ENCODE results near the gene TOP1.
"Not testable (repeated sequence)": the region's sequence is repeated elsewhere in the genome, so short reads cannot be mapped to it uniquely, and the experiment has no call there.

The TOP1 gene

DNA sequence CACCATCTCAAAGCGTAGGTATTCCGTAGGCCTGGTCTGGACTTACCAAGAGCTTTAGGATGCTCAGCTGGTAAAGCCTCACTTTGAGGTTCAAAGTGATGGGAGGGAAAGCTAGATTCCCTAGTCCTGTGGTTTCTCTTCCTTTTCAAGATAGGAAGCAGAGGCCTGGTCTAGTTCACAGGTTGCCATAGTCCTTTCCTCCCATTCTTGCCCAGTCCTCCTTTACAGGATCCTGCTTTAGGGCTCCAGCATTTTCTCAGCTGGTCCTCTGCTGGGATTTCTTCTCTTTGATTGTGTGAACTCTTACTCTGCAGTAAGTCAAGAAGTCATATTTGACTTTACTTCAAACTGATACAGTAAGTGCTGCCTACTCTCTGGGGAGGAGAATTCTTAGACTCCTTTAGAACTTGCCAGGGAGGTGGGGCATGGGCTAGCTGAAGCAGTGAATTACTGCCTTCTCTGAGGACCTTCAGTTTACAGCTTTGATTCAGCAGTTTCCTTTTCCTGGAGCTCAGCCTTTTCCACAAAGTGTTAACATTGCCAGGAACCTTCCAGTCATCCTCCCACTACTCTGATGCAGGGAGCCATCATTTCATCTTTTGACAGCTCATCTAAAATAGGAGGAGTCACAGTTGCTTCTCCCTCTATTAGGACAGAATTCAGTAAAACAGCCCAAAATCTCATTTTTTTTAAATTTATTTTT is 65.9 kb downstream of the TOP1 start:
- no peak for DNase-seq (ENCODE audit: low read depth)

DNA sequence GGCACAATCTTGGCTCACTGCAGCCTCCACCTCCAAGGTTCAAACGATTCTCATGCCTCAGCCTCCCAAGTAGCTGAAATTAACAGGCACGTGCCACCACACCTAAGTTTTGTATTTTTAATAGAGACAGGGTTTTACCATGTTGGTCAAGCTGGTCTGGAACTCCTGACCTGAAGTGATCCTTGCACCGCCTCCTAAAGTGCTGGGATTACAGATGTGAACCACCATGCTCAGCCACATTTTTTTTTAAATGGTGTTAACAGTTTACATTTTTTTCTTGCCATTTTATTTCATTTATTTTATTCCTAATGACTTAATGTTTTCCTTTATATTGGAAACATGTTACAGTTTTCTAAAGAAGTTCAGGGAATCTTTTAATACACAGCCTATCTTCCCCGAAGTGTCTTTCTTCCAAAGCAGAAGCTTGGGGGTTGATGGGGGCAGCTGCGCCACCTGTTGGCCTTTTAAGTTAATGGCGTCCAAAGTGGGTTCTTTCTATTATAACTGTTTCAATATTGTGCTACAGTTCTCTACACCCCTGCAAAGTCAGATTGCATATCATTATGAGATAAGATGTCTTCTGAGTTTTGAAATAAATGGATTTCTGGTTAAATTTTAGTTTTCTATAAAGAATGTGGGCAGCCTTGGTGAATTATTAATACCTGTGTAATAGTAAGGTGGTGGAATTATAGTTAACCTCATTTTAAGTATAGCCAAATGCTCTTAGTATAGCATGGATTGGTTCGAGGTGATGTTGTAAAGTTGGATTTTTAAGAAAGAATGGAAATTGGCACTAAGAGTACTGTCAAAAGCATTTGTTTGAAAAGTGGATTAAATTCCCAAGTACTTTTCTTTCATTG is 66.7 kb downstream of the TOP1 start:
- peak; percentile 41 for DNase-seq (ENCODE audit: low read depth)

DNA sequence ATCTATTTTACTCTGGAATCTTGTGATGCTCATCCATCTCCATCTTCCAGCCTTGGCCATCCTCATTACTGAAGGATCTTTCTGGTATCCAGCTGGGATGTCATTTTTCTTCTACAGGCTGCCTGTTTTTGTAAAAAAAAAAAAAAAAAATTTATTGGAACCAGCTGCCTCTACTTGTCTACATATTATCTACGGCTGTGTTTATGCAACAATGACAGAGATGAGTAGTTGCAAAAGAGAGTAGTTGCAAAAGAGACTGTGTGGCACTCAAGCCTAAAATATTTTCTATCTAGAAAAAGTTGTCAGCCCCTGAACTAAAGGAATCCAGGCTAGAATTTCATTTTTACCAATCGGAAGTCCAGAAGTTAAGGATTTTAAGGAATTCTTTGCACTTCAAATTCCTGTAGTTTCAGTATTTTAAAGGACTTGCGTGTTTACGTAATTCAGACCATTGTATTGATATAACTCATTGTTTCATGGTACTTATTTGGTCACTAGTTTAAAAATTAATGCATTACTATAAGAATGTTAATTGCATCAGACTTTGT is 70.2 kb downstream of the TOP1 start:
- DNase-seq (ENCODE audit: low read depth) = no peak

DNA sequence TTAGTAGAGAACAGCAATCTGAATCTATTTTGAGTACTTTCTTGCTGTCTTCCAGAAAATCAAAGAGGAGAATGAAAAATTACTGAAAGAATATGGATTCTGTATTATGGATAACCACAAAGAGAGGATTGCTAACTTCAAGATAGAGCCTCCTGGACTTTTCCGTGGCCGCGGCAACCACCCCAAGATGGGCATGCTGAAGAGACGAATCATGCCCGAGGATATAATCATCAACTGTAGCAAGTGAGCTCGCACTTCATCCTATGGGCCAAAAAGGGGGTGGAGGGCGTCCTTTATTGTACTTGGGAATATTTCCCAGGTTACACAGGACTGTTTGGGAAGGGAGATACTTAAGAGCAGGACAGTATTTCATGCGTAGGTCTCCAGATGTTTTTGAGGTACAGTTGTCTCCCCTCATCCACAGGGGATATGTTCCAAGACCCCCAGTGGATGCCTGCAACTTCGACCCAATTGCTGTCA is 71.4 kb downstream of the TOP1 start:
- DNase-seq (ENCODE audit: low read depth) = no peak

- no peak for DNase-seq (ENCODE audit: low read depth)
These were observed 73.0 kb downstream of the TOP1 start for GRCh38 chr20:41101660-41102059.

- DNase-seq (ENCODE audit: low read depth) = no peak
These were observed 79.9 kb downstream of the TOP1 start for GRCh38 chr20:41108531-41108930.

- DNase-seq (ENCODE audit: low read depth) = no peak
These were observed 81.4 kb downstream of the TOP1 start for GRCh38 chr20:41110012-41110411.

GRCh38 chr20:41110930-41111577 is 82.4 kb downstream of the TOP1 start:
- DNase-seq (ENCODE audit: low read depth) = no peak

DNA sequence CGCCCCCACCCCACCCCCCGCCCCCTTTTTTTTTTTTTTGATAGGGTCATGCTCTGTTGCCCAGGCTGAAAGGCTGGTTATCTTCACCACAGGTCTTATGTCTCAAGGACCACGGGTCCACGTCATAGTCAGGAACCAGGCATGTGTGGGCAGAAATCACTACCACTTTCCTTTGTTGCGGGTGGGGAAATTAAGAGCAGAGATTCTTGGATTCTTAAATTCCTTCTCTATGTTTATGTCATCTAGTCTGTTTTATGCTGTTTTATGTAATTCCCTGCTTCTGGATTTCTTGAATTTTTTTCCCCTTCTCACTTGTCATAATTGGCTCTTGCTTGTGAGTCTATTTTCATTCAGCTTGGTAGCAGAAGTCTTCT is 82.9 kb downstream of the TOP1 start:
- no peak for DNase-seq (ENCODE audit: low read depth)

DNA sequence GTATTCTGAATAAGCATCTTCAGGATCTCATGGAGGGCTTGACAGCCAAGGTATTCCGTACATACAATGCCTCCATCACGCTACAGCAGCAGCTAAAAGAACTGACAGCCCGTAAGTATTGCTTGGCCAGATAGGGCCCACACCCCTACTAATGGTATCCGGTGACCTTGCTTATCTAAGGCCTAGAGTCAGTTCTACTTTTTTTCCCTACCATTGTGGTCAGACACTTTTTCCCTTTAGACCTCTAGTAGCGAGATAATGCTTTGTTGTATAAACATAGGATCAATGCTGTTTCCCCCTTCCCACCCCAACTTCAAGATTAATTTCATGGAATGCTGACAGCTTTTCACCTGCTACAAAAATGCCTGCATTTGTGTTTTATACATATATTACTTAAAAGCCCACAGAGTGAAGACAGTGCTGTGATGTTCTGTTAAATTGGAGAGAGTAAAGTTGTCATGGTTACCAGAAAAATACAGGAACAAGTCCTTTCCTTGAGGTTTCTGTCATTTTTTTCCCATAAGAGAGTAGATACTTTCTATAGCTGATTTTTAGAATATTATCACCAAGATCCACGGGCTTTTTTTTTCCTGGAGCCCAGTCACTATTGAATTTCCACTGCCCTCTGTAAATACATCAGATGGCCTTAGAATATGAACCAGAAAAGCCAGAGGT is 87.8 kb downstream of the TOP1 start:
- DNase-seq (ENCODE audit: low read depth) = no peak

- DNase-seq (ENCODE audit: low read depth) = not testable (repeated sequence)
These were observed 89.5 kb downstream of the TOP1 start for GRCh38 chr20:41118159-41118558.

DNA sequence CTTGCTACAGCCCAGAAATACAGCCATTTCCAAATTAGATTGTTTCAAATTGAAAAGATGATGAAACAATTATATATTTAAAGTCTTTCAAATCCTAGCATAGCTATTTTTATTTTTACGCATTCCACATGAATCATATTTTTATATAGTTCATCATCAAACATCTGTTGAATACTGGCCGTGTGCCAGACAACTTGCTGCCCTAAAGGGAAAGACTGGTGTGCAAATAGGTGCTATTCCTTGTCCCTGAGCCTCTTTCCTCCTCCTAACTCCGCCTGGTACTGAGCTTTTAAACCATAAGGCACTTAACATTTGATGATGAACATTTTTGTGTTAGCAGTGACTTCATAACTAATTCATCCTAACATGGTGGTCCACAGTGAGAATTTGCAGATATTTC is 90.0 kb downstream of the TOP1 start:
- DNase-seq (ENCODE audit: low read depth) = no peak

DNA sequence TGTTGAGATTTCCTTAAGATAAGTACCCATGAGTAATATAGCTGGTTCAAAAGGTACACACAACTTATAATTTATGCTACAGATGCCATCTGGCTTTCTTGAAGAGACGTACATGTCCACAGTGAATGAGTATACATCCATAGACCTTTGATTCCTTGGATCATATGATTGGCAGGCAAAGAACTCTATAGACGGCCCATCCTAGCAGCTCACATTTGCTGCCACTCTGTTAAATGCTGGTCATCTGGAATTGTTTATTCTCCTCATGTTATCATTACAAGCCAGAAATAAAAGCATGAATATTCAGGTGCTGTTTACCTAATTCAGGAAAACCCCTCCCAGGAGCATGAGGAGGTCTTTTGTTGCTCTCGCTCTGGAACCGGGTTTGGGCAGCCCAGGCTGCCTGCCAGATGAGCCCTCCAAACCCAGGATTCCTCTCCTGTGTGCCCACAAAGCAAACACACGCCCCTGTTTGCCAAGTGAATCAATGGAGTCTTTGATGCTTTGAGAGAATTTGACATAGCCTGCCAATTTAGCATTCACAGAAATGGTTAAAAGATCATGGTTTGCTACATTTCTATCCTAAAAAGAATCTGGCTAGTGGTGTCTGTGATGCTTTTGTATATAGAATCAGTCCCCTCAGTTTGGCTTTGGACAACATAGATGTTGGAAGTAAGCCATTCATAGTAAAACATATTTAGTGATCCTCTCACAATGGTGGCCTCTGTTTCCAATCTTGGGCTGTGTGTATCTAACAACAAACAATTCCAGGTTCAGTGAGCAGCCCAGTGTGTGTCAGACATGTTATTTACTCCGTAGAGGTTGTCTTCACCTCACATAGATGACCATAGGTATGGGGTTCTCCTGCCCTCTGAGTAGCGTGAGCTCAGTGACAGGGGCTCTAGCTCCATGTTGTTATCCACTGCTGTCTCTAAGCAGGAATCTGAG is 91.3 kb downstream of the TOP1 start:
- no peak for DNase-seq (ENCODE audit: low read depth)

DNA sequence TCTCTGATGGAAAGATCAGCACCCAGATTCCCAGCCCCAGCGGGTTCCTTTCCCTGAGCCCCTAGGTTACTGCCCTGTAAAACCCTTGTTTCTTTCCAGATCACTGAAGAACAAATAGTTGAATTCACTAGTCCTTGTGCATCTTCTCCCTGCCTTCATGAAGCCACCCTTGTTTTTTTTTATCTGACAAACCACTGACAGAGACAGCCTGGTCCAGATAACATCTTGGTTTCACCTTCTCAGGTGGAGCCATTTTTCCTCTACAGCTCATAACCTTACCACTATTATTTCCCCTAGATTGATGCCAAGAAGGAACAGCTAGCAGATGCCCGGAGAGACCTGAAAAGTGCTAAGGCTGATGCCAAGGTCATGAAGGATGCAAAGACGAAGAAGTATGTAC is 92.8 kb downstream of the TOP1 start:
- DNase-seq (ENCODE audit: low read depth) = no peak

- DNase-seq (ENCODE audit: low read depth) = no peak
These were observed 95.0 kb downstream of the TOP1 start for GRCh38 chr20:41123631-41124030.

- DNase-seq (ENCODE audit: low read depth) = no peak
These were observed 96.0 kb downstream of the TOP1 start for GRCh38 chr20:41124451-41125094.

DNA sequence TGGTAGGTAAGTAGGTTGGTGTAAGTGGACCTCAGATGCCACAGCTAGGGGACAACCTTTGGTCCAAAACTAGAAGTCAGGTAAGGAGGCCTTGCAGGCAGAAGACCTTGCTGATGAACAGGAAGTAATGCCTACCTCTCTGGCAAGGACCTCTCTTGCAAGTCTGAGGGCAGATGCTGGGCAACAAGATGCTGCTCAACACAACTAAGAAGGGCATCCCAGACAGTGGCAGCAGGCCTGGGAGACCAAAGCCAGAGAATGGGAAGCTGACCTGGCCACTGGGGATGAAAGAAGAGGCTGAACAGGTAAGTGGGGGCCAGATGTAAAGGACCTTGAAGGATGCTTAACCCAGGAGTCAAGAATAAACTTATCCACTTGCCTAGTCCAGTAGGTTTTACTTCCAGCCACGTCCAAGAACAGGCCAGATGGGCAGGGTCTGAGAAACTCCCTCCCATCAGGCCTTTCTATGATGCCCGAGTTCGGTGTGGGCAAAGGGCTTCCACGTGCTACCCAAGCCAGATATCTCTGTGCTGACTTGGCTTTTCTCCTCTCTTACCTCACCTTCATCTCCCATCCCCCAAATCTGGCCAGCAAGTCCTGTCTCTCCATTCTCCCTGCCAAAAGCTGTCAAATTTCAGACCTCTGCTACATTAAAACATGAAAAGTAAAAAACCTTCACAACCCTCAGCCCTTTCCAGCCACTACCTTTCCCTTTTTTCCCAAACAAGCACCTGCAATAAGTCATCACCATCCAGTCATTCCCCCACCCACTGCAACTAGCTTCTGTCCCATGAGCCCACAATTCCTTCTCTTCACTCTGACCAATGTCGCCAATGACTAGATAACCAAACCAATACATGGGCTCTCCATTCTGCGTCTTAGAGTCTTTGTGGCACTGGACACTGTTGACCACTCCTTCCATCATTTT is 97.2 kb downstream of the TOP1 start:
- no peak for DNase-seq (ENCODE audit: low read depth)

GRCh38 chr20:41126719-41127118 is 98.1 kb downstream of the TOP1 start:
- DNase-seq (ENCODE audit: low read depth) = no peak

DNA sequence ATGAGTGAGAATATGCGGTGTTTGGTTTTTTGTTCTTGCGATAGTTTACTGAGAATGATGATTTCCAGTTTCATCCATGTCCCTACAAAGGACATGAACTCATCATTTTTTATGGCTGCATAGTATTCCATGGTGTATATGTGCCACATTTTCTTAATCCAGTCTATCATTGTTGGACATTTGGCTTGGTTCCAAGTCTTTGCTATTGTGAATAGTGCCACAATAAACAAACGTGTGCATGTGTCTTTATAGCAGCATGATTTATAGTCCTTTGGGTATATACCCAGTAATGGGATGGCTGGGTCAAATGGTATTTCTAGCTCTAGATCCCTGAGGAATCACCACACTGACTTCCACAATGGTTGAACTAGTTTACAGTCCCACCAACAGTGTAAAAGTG is 99.7 kb downstream of the TOP1 start:
- not testable (repeated sequence) for DNase-seq (ENCODE audit: low read depth)

Measured in stimulated activated CD8-positive, alpha-beta memory T cell treated with anti-CD3 and anti-CD28 coated beads, Interleukin-12 subunit alpha, Interleukin-12 subunit beta, amount 100 ng/mL, for 1 hour (primary cell).